Peyer's patch (tissue), 4 donors: Measurements from ENCODE around the gene HCAR1.

Experiments
- CTCF ChIP-seq, 6 experiments: fragments of 450-650 bp in 4 of 6; fragments of 200-600 bp in 2 of 6; sonication (generic) in 1 of 6; IDR thresholded peaks; one replicate each; pipeline ENCODE4 v1.5.1; 2017 to 2019; ENCODE audit warnings: antibody characterized with exemption in 6 of 6, mild to moderate bottlenecking in 3 of 6, moderate library complexity in 1 of 6
- POLR2A ChIP-seq, 2 donors: fragments of 450-650 bp; IDR thresholded peaks; one replicate each; pipeline ENCODE4 v1.5.1; 2017; ENCODE audit warnings: antibody characterized with exemption in 2 of 2, mild to moderate bottlenecking in 2 of 2, moderate library complexity in 2 of 2

GRCh38 chr12:122688291-122688690 is 42.4 kb downstream of the HCAR1 start:
- TF ChIP-seq CTCF (IDR thresholded peaks at IDR 0.05) (no peak), POLR2A (IDR thresholded peaks at IDR 0.05) (no peak)
